ENCODE data around the gene RAB7A.

DNA sequence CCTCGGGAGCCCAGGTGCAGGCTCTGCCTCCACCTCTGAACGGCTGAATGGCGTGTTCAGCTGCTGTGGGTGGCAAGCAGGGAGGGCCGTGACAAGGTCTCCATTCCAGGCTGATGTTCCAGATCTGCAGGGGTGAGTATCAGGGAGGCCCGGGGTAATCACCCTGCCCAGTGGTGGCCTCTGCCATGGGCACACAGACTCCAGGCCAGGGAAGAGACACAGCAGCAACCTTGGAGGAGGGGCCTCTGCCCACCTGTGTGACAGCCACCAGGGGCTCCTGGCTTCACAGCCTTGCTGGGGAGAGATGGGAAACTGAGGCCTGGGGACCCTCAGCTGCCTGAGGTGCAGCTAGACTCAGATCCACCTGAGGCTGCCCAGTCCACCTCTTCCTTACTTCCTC, 127.8 kb downstream of the RAB7A start:
- TF ChIP-seq EZH2phosphoT487 (IDR thresholded peaks at IDR 0.05; ENCODE audit: insufficient read depth, low read depth) = no peak
- no peak for TF ChIP-seq EZH2 (IDR thresholded peaks at IDR 0.05; ENCODE audit: insufficient read depth, poor library complexity, severe bottlenecking)
